Left lung (tissue), 10 donors: ENCODE results near the gene SH3BGRL. TPM values are rescaled to one million over a fixed set of nuclear protein-coding genes. Genes with fewer than 3 reads are reported as not detected.

Source experiments
- ATAC-seq: fragments of 200-7000 bp; cut with Tn5 transposase; one replicate; pipeline ENCODE4 v1.9.1; 2020; ENCODE audit warnings: moderate library complexity
- DNase-seq, 4 donors: peaks; one replicate each; pipeline ENCODE4 v3.0.0-alpha.2; 2013 to 2020
- H3K27ac ChIP-seq, 2 donors: fragments of 200-600 bp; sonication (generic) in 1 of 2; one replicate each; pipeline versions ENCODE4 v1.5.0 to v1.8.0; 2020 to 2021
- H3K27me3 ChIP-seq, 2 donors: fragments of 200-600 bp; sonication (generic) in 1 of 2; one replicate each; pipeline versions ENCODE4 v1.5.0 to v1.8.0; 2020 to 2021
- H3K36me3 ChIP-seq, 2 donors: fragments of 200-600 bp; sonication (generic) in 1 of 2; one replicate each; pipeline versions ENCODE4 v1.5.0 to v1.8.0; 2020 to 2021
- H3K4me1 ChIP-seq, 2 donors: fragments of 200-600 bp; one replicate each; pipeline ENCODE4 v1.8.0; 2021
- H3K4me3 ChIP-seq, 2 donors: fragments of 200-600 bp; sonication (generic) in 1 of 2; one replicate each; pipeline versions ENCODE4 v1.5.0 to v1.8.0; 2020 to 2021; ENCODE audit warnings: mild to moderate bottlenecking in 1 of 2
- H3K9me3 ChIP-seq, 2 donors: fragments of 200-600 bp; sonication (generic) in 1 of 2; one replicate each; pipeline versions ENCODE4 v1.5.0 to v1.8.0; 2020 to 2021
- intact Hi-C, 2 donors: fragments of 100-400 bp; cut with DNase I; formaldehyde crosslinking; loops; one replicate each; pipeline versions ENCODE4 v1.11.2 to v1.14.2; 2022
- polyA plus RNA-seq, 6 donors: library from polyadenylated mRNA; unstranded; fragments of 120-200 nt; gene quantifications; one replicate each; pipeline ENCODE4 v1.2.1, GENCODE V29; 2013; ENCODE audit not compliant: insufficient read length in 6 of 6
- total RNA-seq, 2 donors: library from RNA; stranded (reverse); fragmentation: NEBNext Ultra II Directional; extraction: Animal tissue kit (Norgen Biotek cat#: 25700); gene quantifications; one replicate each; pipeline ENCODE4 v1.2.1, GENCODE V29; 2021
- TF ChIP-seq, protein P1 (sequence below), 2 donors: fragments of 200-600 bp; sonication (generic) in 1 of 2; IDR thresholded peaks; one replicate each; pipeline versions ENCODE4 v1.5.0 to v1.8.0; 2021; ENCODE audit warnings: antibody characterized with exemption in 2 of 2
- donor health status: DM: no; HTN: yes; CAD: no.
- donor health status: DM: no; HTN: no; CAD: no.

The SH3BGRL gene
- total and polyA plus RNA-seq, 8 donors: 110 to 240 (median 208) TPM

DNA sequence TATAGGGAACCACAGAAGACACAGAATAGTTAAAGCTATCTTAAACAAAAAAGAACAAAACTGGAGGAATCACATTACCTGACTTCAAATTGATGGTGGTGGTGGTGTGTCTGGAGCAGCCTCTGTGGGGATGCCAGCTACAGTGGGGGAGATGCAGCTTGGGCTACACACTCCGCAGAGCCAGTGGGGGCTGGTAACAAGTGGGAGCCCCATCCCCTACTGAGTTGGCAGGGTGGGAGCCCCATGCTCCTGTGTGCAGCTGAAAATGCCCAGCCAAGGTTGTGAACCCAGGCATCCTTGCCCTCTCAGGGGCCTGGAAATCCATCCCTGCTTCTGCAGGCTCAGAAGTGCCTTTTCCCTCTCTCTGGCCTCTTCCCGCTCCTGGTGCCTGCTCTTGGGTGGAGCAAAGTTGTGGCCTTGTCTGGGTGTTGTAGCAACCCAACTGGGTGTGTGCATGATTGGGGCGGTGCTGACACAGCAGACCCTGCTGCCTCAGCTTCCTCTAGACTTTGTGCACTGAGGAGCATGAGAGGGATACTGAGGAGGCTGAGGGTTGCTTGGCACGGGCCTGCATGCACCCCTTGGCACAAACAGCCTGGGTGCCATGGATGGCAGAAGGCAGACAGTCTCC, 38.9 kb downstream of the SH3BGRL start:
- DNase-seq (peak in 1 of 4 donors; percentile 14), ATAC-seq (no peak)
- no peak overlapping the region for H3K27ac ChIP-seq
- H3K4me3 ChIP-seq: no peak overlapping the region
- TF ChIP-seq, protein P1, sequence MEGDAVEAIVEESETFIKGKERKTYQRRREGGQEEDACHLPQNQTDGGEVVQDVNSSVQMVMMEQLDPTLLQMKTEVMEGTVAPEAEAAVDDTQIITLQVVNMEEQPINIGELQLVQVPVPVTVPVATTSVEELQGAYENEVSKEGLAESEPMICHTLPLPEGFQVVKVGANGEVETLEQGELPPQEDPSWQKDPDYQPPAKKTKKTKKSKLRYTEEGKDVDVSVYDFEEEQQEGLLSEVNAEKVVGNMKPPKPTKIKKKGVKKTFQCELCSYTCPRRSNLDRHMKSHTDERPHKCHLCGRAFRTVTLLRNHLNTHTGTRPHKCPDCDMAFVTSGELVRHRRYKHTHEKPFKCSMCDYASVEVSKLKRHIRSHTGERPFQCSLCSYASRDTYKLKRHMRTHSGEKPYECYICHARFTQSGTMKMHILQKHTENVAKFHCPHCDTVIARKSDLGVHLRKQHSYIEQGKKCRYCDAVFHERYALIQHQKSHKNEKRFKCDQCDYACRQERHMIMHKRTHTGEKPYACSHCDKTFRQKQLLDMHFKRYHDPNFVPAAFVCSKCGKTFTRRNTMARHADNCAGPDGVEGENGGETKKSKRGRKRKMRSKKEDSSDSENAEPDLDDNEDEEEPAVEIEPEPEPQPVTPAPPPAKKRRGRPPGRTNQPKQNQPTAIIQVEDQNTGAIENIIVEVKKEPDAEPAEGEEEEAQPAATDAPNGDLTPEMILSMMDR (IDR thresholded peaks at IDR 0.05): no peak
- H3K36me3 ChIP-seq: peaks cover 0 to 8% of the 10 kb centered on the region in 2 donors
- intact Hi-C loops: no loop called here
- H3K27me3 ChIP-seq: no peaks in the 10 kb centered on the region
- no peaks in the 10 kb centered on the region for H3K4me1 ChIP-seq
- peaks cover 0 to 2% of the 10 kb centered on the region in 2 donors for H3K9me3 ChIP-seq

DNA sequence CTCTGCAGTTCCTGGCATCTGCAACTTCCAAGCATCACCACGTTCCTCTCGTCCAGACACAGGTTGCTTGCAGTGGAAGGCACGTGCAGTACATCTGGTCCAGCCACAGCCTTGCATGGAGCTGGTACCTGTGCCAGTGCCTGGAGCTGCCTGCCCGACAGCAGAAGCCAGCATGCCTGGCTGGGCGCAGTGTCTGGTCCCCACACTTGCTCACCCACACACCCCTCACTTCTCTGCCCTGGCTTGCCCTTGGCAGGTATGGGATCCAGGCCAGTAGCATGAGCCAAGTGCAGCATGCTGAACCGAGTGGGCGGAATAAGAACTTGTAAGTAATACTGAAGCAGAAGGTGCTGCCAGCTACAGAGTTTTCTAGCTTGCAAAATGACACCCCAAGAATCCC, 39.9 kb downstream of the SH3BGRL start:
- peaks cover 0 to 8% of the 10 kb centered on the region in 2 donors for H3K36me3 ChIP-seq
- TF ChIP-seq, protein P1 (IDR thresholded peaks at IDR 0.05): no peak
- H3K4me3 ChIP-seq: no peak overlapping the region
- no peak overlapping the region for H3K27ac ChIP-seq
- ATAC-seq (no peak), DNase-seq (peak in 1 of 4 donors; percentile 5)
- no peaks in the 10 kb centered on the region for H3K4me1 ChIP-seq
- no peaks in the 10 kb centered on the region for H3K27me3 ChIP-seq
- intact Hi-C loops: no loop called here
- H3K9me3 ChIP-seq: peaks cover 0 to 2% of the 10 kb centered on the region in 2 donors

DNA sequence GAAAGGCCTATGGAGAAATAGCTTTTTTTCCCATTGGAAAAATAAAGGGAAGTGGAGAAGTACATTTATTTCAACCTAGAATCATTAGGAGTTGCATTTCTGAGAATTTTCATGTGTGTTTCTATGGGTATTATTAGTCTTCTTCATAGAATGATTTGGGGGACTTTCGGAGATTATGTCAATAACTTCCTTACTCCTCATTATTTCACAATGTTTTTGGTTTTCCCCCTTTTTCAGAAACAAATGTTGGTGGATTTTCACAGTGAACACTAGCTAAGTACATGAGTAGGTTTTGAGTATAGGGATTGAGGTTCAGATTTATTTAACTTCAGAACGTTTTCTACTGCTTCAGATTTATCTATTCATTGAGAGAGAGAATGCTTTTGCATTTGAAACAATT, 54.0 kb downstream of the SH3BGRL start:
- H3K27me3 ChIP-seq: no peaks in the 10 kb centered on the region
- DNase-seq (no peak), ATAC-seq (no peak)
- intact Hi-C loops: no loop called here
- TF ChIP-seq, protein P1 (IDR thresholded peaks at IDR 0.05): no peak
- H3K4me1 ChIP-seq: peaks cover 0 to 10% of the 10 kb centered on the region in 2 donors
- H3K9me3 ChIP-seq: no peaks in the 10 kb centered on the region
- H3K36me3 ChIP-seq: no peaks in the 10 kb centered on the region
- H3K27ac ChIP-seq: no peak overlapping the region
- no peak overlapping the region for H3K4me3 ChIP-seq

DNA sequence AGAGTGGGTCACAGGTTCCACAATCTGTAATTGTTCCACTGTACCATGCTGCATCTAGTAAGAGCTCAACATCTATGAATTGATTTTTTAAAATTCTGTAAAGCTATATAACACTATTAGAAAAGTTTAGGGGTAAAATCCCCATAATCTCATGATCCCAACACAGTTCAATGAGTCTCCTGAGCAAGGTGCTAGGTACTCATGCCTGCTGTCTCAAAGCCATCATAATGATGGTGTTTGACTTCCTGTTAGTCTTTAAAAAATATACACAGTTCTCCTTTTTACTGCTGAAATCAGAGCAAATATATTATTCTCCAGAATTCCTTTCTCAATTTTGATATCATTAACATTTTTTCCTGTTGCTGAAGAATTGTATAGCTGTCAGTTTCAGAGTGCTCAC, 55.9 kb downstream of the SH3BGRL start:
- Histone ChIP-seq H3K9me3 (no peaks in the 10 kb centered on the region), H3K27ac (no peak overlapping the region), H3K4me1 (peaks cover 0 to 10% of the 10 kb centered on the region in 2 donors), H3K27me3 (no peaks in the 10 kb centered on the region), H3K36me3 (no peaks in the 10 kb centered on the region), H3K4me3 (no peak overlapping the region)
- DNase-seq (no peak), ATAC-seq (no peak)
- intact Hi-C loops: no loop called here
- TF ChIP-seq, protein P1 (IDR thresholded peaks at IDR 0.05): no peak

DNA sequence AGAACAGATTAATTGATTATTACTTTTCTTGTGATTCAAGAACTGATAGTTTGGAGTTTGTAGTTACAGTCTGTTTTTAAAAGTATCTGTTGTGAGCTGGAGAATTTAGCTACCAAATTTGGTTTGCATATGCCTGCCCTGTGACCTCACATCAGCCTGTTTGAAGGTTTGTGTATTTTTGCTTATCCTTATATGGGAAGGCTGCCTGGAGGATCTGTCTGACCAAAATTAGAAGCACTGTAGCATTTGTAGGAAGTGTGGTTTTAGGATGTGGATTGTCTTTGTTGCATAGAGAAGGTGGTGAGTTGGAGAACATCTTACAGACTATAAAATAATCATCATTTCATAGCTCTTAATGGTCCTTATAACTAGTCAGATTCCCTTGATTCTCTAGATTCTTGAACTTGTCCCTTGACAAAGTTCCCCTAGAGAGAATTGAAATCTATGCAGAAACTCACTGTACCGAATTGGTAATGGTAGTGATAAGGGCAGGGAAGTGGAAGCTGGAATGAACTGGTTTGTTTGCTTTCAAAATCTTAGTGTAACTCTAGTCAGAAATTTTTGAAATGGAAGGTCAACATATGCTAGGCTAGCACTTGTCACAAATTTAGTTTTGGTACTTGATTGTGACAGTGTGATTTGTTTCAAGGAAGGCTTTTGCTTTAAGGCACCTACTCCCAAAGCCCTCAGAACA, 57.3 kb downstream of the SH3BGRL start:
- ATAC-seq (peak; percentile 65), DNase-seq (peak in 1 of 4 donors; percentile 16)
- Histone ChIP-seq H3K27ac (peak overlapping the region in 1 of 2 donors; percentile 16), H3K4me3 (no peak overlapping the region), H3K4me1 (peaks cover 0 to 10% of the 10 kb centered on the region in 2 donors), H3K36me3 (no peaks in the 10 kb centered on the region), H3K27me3 (no peaks in the 10 kb centered on the region), H3K9me3 (no peaks in the 10 kb centered on the region)
- TF ChIP-seq, protein P1 (IDR thresholded peaks at IDR 0.05): no peak
- intact Hi-C loops: no loop called here
